DND-41 (cell line): ENCODE results near the gene GRM7.

Experiments
- EZH2 ChIP-seq: IDR thresholded peaks from 3 replicates; pipeline ENCODE4 v1.6.1; 2012; ENCODE audit warnings: borderline replicate concordance, low read depth, mild to moderate bottlenecking, moderate library complexity, low read length, inconsistent platforms; ENCODE audit not compliant: severe bottlenecking
- TF ChIP-seq, protein P1 (sequence below): IDR thresholded peaks from 2 replicates; pipeline ENCODE4 v1.5.1; 2012; ENCODE audit warnings: borderline replicate concordance, low read length, moderate library complexity, mild to moderate bottlenecking; ENCODE audit not compliant: poor library complexity, severe bottlenecking; ENCODE audit errors: extremely low read depth

DNA sequence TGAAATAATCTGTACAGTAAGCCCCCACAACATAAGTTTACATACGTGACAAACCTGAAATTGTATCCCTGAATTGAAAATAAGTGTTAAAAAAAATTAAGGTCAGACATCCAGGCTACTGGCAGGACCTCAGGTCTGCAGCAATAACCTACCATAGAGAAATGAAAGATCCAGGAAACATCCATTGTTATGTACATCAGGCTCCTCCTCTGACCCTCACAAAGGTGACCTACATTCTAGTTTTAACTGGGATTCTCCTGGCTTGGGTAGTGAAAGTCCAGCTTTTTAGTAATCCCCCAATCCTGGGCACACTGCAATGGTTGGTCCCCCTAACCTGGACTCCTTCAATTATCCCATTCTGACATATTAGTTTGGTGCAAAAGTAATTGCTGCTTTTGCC lies 891.1 kb downstream of the GRM7 start:
- TF ChIP-seq, protein P1, sequence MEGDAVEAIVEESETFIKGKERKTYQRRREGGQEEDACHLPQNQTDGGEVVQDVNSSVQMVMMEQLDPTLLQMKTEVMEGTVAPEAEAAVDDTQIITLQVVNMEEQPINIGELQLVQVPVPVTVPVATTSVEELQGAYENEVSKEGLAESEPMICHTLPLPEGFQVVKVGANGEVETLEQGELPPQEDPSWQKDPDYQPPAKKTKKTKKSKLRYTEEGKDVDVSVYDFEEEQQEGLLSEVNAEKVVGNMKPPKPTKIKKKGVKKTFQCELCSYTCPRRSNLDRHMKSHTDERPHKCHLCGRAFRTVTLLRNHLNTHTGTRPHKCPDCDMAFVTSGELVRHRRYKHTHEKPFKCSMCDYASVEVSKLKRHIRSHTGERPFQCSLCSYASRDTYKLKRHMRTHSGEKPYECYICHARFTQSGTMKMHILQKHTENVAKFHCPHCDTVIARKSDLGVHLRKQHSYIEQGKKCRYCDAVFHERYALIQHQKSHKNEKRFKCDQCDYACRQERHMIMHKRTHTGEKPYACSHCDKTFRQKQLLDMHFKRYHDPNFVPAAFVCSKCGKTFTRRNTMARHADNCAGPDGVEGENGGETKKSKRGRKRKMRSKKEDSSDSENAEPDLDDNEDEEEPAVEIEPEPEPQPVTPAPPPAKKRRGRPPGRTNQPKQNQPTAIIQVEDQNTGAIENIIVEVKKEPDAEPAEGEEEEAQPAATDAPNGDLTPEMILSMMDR: no peak
- no peak for TF ChIP-seq EZH2
